Measurements from ENCODE around the gene KIF13A. TPM values are rescaled to one million over a fixed set of nuclear protein-coding genes. Genes with fewer than 3 reads are reported as not detected.
"Not testable (repeated sequence)": the region's sequence is repeated elsewhere in the genome, so short reads cannot be mapped to it uniquely, and the experiment has no call there.

KIF13A gene
- total RNA-seq, 1 donor from 2014 or later, result 29.0 TPM

DNA sequence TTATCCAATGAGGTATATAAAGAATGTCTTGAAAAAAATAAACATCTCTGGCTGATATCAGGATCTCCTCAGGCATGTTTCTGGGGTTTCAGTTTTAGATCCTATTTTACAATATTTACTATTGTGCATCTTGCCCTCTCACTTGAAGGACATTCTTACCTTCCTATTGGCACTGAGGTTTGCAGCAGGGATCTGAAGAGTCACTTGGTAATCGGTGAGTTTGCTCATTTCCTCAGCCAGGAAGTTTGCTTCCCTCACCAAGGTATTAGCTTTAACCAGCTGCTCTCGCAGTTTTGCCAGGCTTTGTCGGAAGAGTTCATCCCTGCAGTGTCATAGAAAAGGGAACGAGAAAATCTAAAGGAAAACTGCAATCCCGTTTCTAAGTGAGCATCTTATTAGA is 178.8 kb downstream of the KIF13A start:
- H3K9me3 Mint-ChIP-seq, result peaks cover 5% of the 10 kb centered on the region
- H3K27me3 Mint-ChIP-seq (ENCODE audit: insufficient read depth, low read depth), result no peaks in the 10 kb centered on the region
- no peak for DNase-seq (ENCODE audit: low spot score)
- H3K27ac Mint-ChIP-seq, result no peak overlapping the region
- Histone ChIP-seq H3K27ac (no peak overlapping the region), H3K9me3 (ENCODE audit: low read depth) (no peaks in the 10 kb centered on the region), H3K4me2 (no peak overlapping the region), H2AFZ (replicated peaks) (no peak overlapping the region), H3K9ac (no peak overlapping the region), H3K4me3 (no peak overlapping the region), H3K36me3 (peaks cover 5% of the 10 kb centered on the region), H3K79me2 (ENCODE audit: low read depth) (no peaks in the 10 kb centered on the region), H4K20me1 (ENCODE audit: low read depth) (no peaks in the 10 kb centered on the region), H3K27me3 (no peaks in the 10 kb centered on the region), H3F3A (ENCODE audit: low read depth) (no peaks in the 10 kb centered on the region), H3K4me1 (no peaks in the 10 kb centered on the region)
- H3K4me3 Mint-ChIP-seq, result no peak overlapping the region
- H3K36me3 Mint-ChIP-seq, result peaks cover 40% of the 10 kb centered on the region
- H3K4me1 Mint-ChIP-seq, result no peaks in the 10 kb centered on the region
- TF ChIP-seq EZH2phosphoT487 (IDR thresholded peaks at IDR 0.05), result no peak
- TF ChIP-seq, protein P1, sequence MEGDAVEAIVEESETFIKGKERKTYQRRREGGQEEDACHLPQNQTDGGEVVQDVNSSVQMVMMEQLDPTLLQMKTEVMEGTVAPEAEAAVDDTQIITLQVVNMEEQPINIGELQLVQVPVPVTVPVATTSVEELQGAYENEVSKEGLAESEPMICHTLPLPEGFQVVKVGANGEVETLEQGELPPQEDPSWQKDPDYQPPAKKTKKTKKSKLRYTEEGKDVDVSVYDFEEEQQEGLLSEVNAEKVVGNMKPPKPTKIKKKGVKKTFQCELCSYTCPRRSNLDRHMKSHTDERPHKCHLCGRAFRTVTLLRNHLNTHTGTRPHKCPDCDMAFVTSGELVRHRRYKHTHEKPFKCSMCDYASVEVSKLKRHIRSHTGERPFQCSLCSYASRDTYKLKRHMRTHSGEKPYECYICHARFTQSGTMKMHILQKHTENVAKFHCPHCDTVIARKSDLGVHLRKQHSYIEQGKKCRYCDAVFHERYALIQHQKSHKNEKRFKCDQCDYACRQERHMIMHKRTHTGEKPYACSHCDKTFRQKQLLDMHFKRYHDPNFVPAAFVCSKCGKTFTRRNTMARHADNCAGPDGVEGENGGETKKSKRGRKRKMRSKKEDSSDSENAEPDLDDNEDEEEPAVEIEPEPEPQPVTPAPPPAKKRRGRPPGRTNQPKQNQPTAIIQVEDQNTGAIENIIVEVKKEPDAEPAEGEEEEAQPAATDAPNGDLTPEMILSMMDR (IDR thresholded peaks at IDR 0.05), result no peak
- TF ChIP-seq EZH2 (IDR thresholded peaks at IDR 0.05), result no peak

DNA sequence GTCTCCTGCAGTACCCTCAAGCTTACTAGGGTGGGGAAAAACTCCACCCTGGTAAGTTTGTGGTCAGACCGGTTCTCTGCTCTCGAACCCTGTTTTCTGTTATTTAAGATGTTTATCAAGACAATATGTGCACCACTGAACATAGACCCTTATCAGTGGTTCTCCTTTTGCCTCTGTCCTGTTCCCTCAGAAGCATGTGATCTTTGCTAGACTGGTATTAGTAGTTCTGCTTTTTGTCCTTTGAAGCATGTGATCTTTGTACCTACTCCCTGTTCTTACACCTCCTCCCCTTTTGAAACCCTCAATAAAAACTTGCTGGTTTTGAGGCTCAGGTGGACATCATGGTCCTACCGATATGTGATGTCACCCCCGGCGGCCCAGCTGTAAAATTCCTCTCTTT is 180.0 kb downstream of the KIF13A start:
- not testable (repeated sequence) for H3K4me2 ChIP-seq, H3K9ac ChIP-seq
- H3K36me3 Mint-ChIP-seq, result peaks cover 36% of the 10 kb centered on the region

DNA sequence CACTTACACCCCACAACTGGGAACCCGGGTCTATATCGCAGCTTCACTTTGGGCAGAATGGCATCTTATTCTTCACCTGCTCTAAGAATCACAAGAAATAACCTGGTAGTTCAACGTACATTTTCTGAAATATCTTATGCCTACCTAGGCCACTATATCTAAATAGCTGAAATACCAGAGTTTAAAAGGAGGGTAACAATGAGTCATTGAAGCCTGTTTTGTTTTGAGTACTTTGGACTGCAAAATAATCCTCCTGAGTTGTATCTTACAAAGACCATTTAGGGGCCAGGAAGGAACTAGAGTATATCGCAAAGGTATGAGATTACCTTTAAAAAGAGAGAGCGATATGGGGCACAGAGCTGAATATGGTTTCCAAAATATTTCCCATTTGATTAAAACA is 184.0 kb downstream of the KIF13A start:
- Histone ChIP-seq H3K27ac (no peak overlapping the region), H4K20me1 (ENCODE audit: low read depth) (no peaks in the 10 kb centered on the region), H3K79me2 (ENCODE audit: low read depth) (no peaks in the 10 kb centered on the region), H3K4me1 (no peaks in the 10 kb centered on the region), H3K9ac (no peak overlapping the region), H2AFZ (replicated peaks) (no peak overlapping the region), H3K4me2 (no peak overlapping the region), H3K36me3 (peaks cover 10% of the 10 kb centered on the region), H3K4me3 (no peak overlapping the region), H3F3A (ENCODE audit: low read depth) (no peaks in the 10 kb centered on the region), H3K27me3 (no peaks in the 10 kb centered on the region), H3K9me3 (ENCODE audit: low read depth) (no peaks in the 10 kb centered on the region)
- Mint-ChIP-seq H3K4me3 (no peak overlapping the region), H3K27me3 (ENCODE audit: insufficient read depth, low read depth) (no peaks in the 10 kb centered on the region), H3K9me3 (peaks cover 5% of the 10 kb centered on the region), H3K4me1 (no peaks in the 10 kb centered on the region), H3K27ac (no peak overlapping the region), H3K36me3 (peaks cover 36% of the 10 kb centered on the region)
- TF ChIP-seq EZH2 (IDR thresholded peaks at IDR 0.05) (no peak), EZH2phosphoT487 (IDR thresholded peaks at IDR 0.05) (no peak)
- TF ChIP-seq, protein P1 (IDR thresholded peaks at IDR 0.05), result no peak
- DNase-seq (ENCODE audit: low spot score), result no peak

More for the DNA sequence above, 180.0 kb downstream of the KIF13A start:
- H3K9me3 ChIP-seq (ENCODE audit: low read depth); H3K27me3 ChIP-seq; H3K27me3 Mint-ChIP-seq (ENCODE audit: insufficient read depth, low read depth); H3K9me3 Mint-ChIP-seq; H3K4me1 ChIP-seq; H3K36me3 ChIP-seq; H3K4me1 Mint-ChIP-seq; H4K20me1 ChIP-seq (ENCODE audit: low read depth); H3K4me3 ChIP-seq; H3K27ac ChIP-seq; H2AFZ ChIP-seq (replicated peaks); H3F3A ChIP-seq (ENCODE audit: low read depth); DNase-seq (ENCODE audit: low spot score); H3K79me2 ChIP-seq (ENCODE audit: low read depth); H3K27ac Mint-ChIP-seq; H3K4me3 Mint-ChIP-seq: not testable (repeated sequence)

DNA sequence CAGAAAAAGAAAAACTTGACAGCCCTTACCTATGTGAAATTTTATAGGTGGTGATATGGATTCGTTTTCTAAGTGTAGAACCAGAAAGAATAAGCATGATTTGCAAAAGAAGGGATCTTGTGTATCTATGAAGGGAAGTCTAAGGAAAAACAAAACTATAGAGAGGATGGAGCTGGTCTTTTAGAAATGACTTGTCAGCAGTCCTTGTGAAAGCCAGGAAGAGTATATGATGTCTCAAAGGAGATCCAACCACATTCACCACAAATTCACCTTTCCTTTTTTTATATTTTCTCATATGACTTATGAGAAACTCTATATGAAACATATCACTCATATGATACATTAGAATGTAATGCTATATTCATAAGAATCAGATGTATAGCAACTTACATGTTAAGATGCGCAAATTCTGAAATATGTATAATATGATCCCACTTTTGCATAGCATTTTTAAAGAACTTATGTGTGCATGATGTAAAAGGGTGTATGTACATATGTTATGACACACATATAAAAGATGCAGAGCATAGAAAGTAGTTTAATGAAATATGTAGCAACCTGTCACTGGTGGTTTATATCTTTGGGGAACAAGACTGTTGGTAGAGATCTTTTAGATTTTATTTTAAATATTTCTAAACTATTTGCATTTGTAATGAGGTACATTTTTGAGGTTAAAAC is 188.8 kb downstream of the KIF13A start:
- no peak overlapping the region for H3K27ac ChIP-seq
- TF ChIP-seq EZH2 (IDR thresholded peaks at IDR 0.05), result no peak
- TF ChIP-seq EZH2phosphoT487 (IDR thresholded peaks at IDR 0.05), result no peak
- TF ChIP-seq, protein P1 (IDR thresholded peaks at IDR 0.05), result no peak
- Mint-ChIP-seq H3K9me3 (no peaks in the 10 kb centered on the region), H3K4me3 (no peak overlapping the region), H3K36me3 (peaks cover 22% of the 10 kb centered on the region), H3K4me1 (no peaks in the 10 kb centered on the region), H3K27me3 (ENCODE audit: insufficient read depth, low read depth) (no peaks in the 10 kb centered on the region), H3K27ac (no peak overlapping the region)
- no peak overlapping the region for H3K4me3 ChIP-seq
- H3K9ac ChIP-seq, result no peak overlapping the region
- no peaks in the 10 kb centered on the region for H3K79me2 ChIP-seq (ENCODE audit: low read depth)
- no peaks in the 10 kb centered on the region for H3K9me3 ChIP-seq (ENCODE audit: low read depth)
- H4K20me1 ChIP-seq (ENCODE audit: low read depth), result no peaks in the 10 kb centered on the region
- no peak overlapping the region for H2AFZ ChIP-seq (replicated peaks)
- no peak for DNase-seq (ENCODE audit: low spot score)
- H3K27me3 ChIP-seq, result no peaks in the 10 kb centered on the region
- no peaks in the 10 kb centered on the region for H3K4me1 ChIP-seq
- no peak overlapping the region for H3K4me2 ChIP-seq
- peaks cover 14% of the 10 kb centered on the region for H3K36me3 ChIP-seq
- H3F3A ChIP-seq (ENCODE audit: low read depth), result no peaks in the 10 kb centered on the region
